ENCODE data around the gene GRIK4. TPM values are rescaled to one million over a fixed set of nuclear protein-coding genes. Genes with fewer than 3 reads are reported as not detected.

GRIK4 gene
- total and polyA plus RNA-seq, 9 of the 15 experiments (the other 6 are each of a cell fraction or from before 2014, with no cell fraction given), result not detected

DNA sequence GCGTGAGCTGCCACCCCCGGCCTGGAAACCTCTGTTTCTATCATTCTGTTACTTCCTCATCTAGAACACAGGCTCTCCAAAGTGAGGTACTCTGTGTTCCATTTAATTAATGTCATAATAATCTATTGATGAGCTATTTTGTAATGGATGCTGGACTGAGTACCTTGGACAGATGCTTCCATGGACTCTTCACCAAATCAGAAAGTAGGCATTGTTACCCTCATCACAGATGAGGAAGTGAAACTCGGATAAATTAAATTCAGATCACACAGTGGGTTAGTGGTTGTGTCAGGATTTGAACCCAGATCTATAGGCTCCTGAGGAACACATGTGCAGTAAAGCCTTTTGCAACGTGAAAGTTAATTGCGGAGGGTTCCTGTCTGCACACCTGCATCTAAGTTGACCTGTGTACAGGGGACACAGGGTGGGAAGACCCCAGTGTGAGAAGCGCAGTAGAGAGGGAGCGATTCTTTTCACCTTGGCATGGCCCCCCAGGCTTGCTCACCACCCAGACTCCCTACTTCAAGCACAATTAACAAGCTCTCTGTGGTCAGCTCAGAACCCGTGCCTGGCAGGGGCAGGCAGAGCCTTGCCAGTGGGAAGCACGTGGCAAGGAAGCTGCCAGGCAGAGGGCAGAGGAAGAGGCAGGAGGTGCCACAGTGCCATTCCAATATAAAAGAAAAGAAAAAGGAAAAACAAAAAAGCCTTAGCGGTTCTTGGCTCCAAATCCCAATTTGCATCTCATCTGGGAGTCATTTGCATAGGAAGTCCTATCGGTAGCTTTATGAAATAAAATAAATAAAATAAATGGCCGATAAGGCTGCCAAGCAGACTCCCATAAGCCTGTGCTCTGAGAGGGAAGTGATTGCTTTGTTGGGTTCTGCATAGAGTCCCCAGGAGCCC, 239.3 kb downstream of the GRIK4 start:
- H3K4me3 ChIP-seq, result no peak overlapping the region

More for the DNA sequence above, 239.3 kb downstream of the GRIK4 start:
- DNase-seq (ENCODE audit: extremely low read depth in 1 of 4, low spot score in 3 of 4) (no peak), FAIRE-seq (no peak), ATAC-seq (no peak)
- H2AFZ ChIP-seq (ENCODE audit: low read depth, low read length), result no peak overlapping the region
- in situ Hi-C loops (cut with MboI) (no loop called here), intact Hi-C loops (cut with micrococcal nuclease) (no loop called here)
- H4K20me1 ChIP-seq (replicated peaks; ENCODE audit: control insufficient read depth, insufficient read depth, low read length), result peaks cover 5% of the 10 kb centered on the region; the same call in 1 of the 2 replicates
- BruUV-seq (replicated peaks), result no TSS peak
- H3K79me2 ChIP-seq (ENCODE audit: control insufficient read depth, insufficient read depth, low read length), result no peaks in the 10 kb centered on the region
- H3K9me1 ChIP-seq (ENCODE audit: control insufficient read depth, insufficient read depth, low read length), result no peaks in the 10 kb centered on the region
- H3K9ac ChIP-seq (ENCODE audit: insufficient read depth in 1 of 2, low read depth in 2 of 2, low read length in 2 of 2), result no peak overlapping the region
- no peak overlapping the region for H3K27ac ChIP-seq (ENCODE audit: extremely low read depth, low read depth, low read length)
- ChIA-PET POLR2A (no interaction called here), CTCF (ENCODE audit: low intra/inter-chr PET ratio) (no interaction called here)
- 0% methylated on average over 11 of the region's 12 CpGs for WGBS (ENCODE audit: insufficient coverage, low coverage, missing lambda C conversion rate)
- peaks cover 0 to 17% of the 10 kb centered on the region in 2 experiments; a peak in 2 of 5 replicates for H3K27me3 ChIP-seq (ENCODE audit: control insufficient read depth in 2 of 2, insufficient read depth in 2 of 2, low read length in 2 of 2)
- H3K4me1 ChIP-seq (replicated peaks in 1 of 2; ENCODE audit: control insufficient read depth in 2 of 2, insufficient read depth in 2 of 2, low read length in 2 of 2), result no peaks in the 10 kb centered on the region
- H3K9me3 ChIP-seq (replicated peaks; ENCODE audit: control insufficient read depth, insufficient read depth, low read depth, low read length), result no peaks in the 10 kb centered on the region
- TF ChIP-seq, protein P1, sequence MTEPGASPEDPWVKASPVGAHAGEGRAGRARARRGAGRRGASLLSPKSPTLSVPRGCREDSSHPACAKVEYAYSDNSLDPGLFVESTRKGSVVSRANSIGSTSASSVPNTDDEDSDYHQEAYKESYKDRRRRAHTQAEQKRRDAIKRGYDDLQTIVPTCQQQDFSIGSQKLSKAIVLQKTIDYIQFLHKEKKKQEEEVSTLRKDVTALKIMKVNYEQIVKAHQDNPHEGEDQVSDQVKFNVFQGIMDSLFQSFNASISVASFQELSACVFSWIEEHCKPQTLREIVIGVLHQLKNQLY (CRISPR knock-in tag; conservative IDR thresholded peaks at IDR 0.05), result no peak
- TF ChIP-seq TCF7L2 (IDR thresholded peaks at IDR 0.05; ENCODE audit: low read depth, low read length), result no peak
- no peak for TF ChIP-seq RBM17 (IDR thresholded peaks at IDR 0.05; ENCODE audit: borderline replicate concordance, low read depth, low read length)
- TF ChIP-seq, protein P2, sequence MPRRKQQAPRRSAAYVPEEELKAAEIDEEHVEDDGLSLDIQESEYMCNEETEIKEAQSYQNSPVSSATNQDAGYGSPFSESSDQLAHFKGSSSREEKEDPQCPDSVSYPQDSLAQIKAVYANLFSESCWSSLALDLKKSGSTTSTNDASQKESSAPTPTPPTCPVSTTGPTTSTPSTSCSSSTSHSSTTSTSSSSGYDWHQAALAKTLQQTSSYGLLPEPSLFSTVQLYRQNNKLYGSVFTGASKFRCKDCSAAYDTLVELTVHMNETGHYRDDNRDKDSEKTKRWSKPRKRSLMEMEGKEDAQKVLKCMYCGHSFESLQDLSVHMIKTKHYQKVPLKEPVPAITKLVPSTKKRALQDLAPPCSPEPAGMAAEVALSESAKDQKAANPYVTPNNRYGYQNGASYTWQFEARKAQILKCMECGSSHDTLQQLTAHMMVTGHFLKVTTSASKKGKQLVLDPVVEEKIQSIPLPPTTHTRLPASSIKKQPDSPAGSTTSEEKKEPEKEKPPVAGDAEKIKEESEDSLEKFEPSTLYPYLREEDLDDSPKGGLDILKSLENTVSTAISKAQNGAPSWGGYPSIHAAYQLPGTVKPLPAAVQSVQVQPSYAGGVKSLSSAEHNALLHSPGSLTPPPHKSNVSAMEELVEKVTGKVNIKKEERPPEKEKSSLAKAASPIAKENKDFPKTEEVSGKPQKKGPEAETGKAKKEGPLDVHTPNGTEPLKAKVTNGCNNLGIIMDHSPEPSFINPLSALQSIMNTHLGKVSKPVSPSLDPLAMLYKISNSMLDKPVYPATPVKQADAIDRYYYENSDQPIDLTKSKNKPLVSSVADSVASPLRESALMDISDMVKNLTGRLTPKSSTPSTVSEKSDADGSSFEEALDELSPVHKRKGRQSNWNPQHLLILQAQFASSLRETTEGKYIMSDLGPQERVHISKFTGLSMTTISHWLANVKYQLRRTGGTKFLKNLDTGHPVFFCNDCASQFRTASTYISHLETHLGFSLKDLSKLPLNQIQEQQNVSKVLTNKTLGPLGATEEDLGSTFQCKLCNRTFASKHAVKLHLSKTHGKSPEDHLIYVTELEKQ (CRISPR knock-in tag; IDR thresholded peaks at IDR 0.05), result no peak
- TF ChIP-seq HLTF (IDR thresholded peaks at IDR 0.05), result no peak
- TF ChIP-seq, protein P3, sequence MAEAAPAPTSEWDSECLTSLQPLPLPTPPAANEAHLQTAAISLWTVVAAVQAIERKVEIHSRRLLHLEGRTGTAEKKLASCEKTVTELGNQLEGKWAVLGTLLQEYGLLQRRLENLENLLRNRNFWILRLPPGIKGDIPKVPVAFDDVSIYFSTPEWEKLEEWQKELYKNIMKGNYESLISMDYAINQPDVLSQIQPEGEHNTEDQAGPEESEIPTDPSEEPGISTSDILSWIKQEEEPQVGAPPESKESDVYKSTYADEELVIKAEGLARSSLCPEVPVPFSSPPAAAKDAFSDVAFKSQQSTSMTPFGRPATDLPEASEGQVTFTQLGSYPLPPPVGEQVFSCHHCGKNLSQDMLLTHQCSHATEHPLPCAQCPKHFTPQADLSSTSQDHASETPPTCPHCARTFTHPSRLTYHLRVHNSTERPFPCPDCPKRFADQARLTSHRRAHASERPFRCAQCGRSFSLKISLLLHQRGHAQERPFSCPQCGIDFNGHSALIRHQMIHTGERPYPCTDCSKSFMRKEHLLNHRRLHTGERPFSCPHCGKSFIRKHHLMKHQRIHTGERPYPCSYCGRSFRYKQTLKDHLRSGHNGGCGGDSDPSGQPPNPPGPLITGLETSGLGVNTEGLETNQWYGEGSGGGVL (CRISPR knock-in tag; IDR thresholded peaks at IDR 0.05), result no peak
- TF ChIP-seq SUPT5H (IDR thresholded peaks at IDR 0.05), result no peak
- no peak for TF ChIP-seq MCM5 (IDR thresholded peaks at IDR 0.05; ENCODE audit: low read depth)
- TF ChIP-seq ZNF143 (CRISPR knock-in tag; IDR thresholded peaks at IDR 0.05), result no peak
- TF ChIP-seq, protein P4, sequence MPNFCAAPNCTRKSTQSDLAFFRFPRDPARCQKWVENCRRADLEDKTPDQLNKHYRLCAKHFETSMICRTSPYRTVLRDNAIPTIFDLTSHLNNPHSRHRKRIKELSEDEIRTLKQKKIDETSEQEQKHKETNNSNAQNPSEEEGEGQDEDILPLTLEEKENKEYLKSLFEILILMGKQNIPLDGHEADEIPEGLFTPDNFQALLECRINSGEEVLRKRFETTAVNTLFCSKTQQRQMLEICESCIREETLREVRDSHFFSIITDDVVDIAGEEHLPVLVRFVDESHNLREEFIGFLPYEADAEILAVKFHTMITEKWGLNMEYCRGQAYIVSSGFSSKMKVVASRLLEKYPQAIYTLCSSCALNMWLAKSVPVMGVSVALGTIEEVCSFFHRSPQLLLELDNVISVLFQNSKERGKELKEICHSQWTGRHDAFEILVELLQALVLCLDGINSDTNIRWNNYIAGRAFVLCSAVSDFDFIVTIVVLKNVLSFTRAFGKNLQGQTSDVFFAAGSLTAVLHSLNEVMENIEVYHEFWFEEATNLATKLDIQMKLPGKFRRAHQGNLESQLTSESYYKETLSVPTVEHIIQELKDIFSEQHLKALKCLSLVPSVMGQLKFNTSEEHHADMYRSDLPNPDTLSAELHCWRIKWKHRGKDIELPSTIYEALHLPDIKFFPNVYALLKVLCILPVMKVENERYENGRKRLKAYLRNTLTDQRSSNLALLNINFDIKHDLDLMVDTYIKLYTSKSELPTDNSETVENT (CRISPR knock-in tag; IDR thresholded peaks at IDR 0.05), result no peak
- H3K36me3 ChIP-seq (ENCODE audit: control insufficient read depth, insufficient read depth, low read length), result no peaks in the 10 kb centered on the region
- no peak overlapping the region for H3K4me2 ChIP-seq (ENCODE audit: insufficient read depth, low read length)

Data from K562 (cell line).